H1 (cell line): Measurements from ENCODE around the gene FAM181B. TPM values are rescaled to one million over a fixed set of nuclear protein-coding genes. Genes with fewer than 3 reads are reported as not detected.

ENCODE experiments used
- CTCF ChIA-PET: fragments of 300-600 bp; sonication (Branson Sonifier 250); formaldehyde crosslinking; loops from one replicate; lab custom pipeline; 2021; ENCODE audit not compliant: partially characterized antibody; lab: Charles Lee
- POLR2A ChIA-PET: fragments of 300-600 bp; sonication (Branson Sonifier 250); formaldehyde crosslinking; loops from one replicate; lab custom pipeline; 2021; ENCODE audit warnings: inconsistent platforms; ENCODE audit not compliant: partially characterized antibody; lab: Charles Lee
- DNase-seq, 2 experiments: peaks; one replicate each; pipeline versions ENCODE4 v3.0.0 to v3.0.0-alpha.2; 2010 to 2022; ENCODE audit warnings: low spot score in 2 of 2, low read depth in 1 of 2, mixed read lengths in 1 of 2
- FAIRE-seq: peaks from 2 replicates; lab custom pipeline; 2011; peaks lifted over from hg19 to GRCh38; lab: Jason Lieb, UNC
- H2AFZ ChIP-seq: 2 replicates; pipeline ENCODE4 v1.8.1; 2012; ENCODE audit warnings: low read length, inconsistent platforms
- H2AK5ac ChIP-seq: 2 replicates; pipeline ENCODE4 v1.6.1; 2013; ENCODE audit warnings: low read depth, low read length
- H2BK120ac ChIP-seq: replicated peaks from 2 replicates; pipeline ENCODE3; 2013; ENCODE audit warnings: low read depth, low read length, inconsistent platforms
- H2BK12ac ChIP-seq: 2 replicates; pipeline ENCODE4 v1.6.1; 2013; ENCODE audit warnings: low read depth, low read length
- H2BK15ac ChIP-seq: 2 replicates; pipeline ENCODE4 v1.6.1; 2013; ENCODE audit warnings: low read length
- H2BK20ac ChIP-seq: 2 replicates; pipeline ENCODE4 v1.6.1; 2013; ENCODE audit warnings: low read length
- H2BK5ac ChIP-seq: 2 replicates; pipeline ENCODE4 v1.6.1; 2013; ENCODE audit warnings: low read depth, low read length
- H3K14ac ChIP-seq: 2 replicates; pipeline ENCODE4 v1.6.1; 2013; ENCODE audit warnings: inconsistent platforms; ENCODE audit not compliant: insufficient read length
- H3K18ac ChIP-seq: 2 replicates; pipeline ENCODE4 v1.6.1; 2013; ENCODE audit warnings: low read length; ENCODE audit errors: extremely low read depth
- H3K23ac ChIP-seq: 2 replicates; pipeline ENCODE4 v1.6.1; 2013; ENCODE audit warnings: inconsistent platforms; ENCODE audit not compliant: insufficient read length
- H3K23me2 ChIP-seq: 2 replicates; pipeline ENCODE4 v1.6.1; 2013; ENCODE audit warnings: low read depth, low read length
- H3K27ac ChIP-seq: 2 replicates; pipeline ENCODE4 v1.6.1; 2011; ENCODE audit warnings: low read depth, low read length, inconsistent platforms
- H3K27me3 ChIP-seq, 4 experiments: replicated peaks in 1 of 4; 1 replicate in 1 of 4; 2 replicates in 3 of 4; pipeline versions ENCODE4 v1.6.1 to v1.8.1; 2011 to 2013; ENCODE audit warnings: low read length in 3 of 4, mild to moderate bottlenecking in 3 of 4, inconsistent platforms in 2 of 4, mixed read lengths in 2 of 4, moderate library complexity in 1 of 4; ENCODE audit not compliant: control insufficient read depth in 3 of 4, insufficient read depth in 3 of 4; ENCODE audit errors: extremely low read depth in 1 of 4
- H3K36me3 ChIP-seq, 4 experiments: 2 replicates each; pipeline versions ENCODE4 v1.6.1 to v1.8.1; 2011 to 2013; ENCODE audit warnings: mild to moderate bottlenecking in 4 of 4, low read length in 3 of 4, moderate library complexity in 2 of 4, control low read depth in 1 of 4, inconsistent platforms in 1 of 4; ENCODE audit not compliant: insufficient read depth in 4 of 4, control insufficient read depth in 2 of 4
- H3K4ac ChIP-seq: replicated peaks from 2 replicates; pipeline ENCODE3; 2013; ENCODE audit warnings: low read length, low read depth, mixed read lengths, inconsistent platforms; ENCODE audit not compliant: insufficient read length
- H3K4me1 ChIP-seq, 4 experiments: replicated peaks in 1 of 4; 1 replicate in 1 of 4; 2 replicates in 3 of 4; pipeline versions ENCODE4 v1.6.1 to v1.8.1; 2011 to 2013; ENCODE audit warnings: low read length in 3 of 4, inconsistent platforms in 2 of 4, mixed read lengths in 1 of 4; ENCODE audit not compliant: insufficient read depth in 4 of 4, control insufficient read depth in 3 of 4
- H3K4me2 ChIP-seq, 2 experiments: 2 replicates each; pipeline versions ENCODE4 v1.6.1 to v1.8.1; 2011 to 2013; ENCODE audit warnings: low read depth in 2 of 2, low read length in 2 of 2, control low read depth in 1 of 2, inconsistent platforms in 1 of 2, mild to moderate bottlenecking in 1 of 2; ENCODE audit not compliant: insufficient read depth in 1 of 2
- H3K4me3 ChIP-seq, 4 experiments: fragments of 200-600, 300-600 bp in 1 of 4; sonication (generic), shearing (Covaris generic), sonication (Bioruptor Twin) in 1 of 4; 2 replicates each; pipeline versions ENCODE4 v1.5.1 to v1.8.1; 2011 to 2016; ENCODE audit warnings: low read length in 4 of 4, low read depth in 3 of 4, control low read depth in 2 of 4, inconsistent platforms in 2 of 4, mild to moderate bottlenecking in 2 of 4, mixed read lengths in 1 of 4, moderate library complexity in 1 of 4; ENCODE audit not compliant: insufficient read depth in 2 of 4; ENCODE audit errors: extremely low read depth in 1 of 4
- H3K56ac ChIP-seq: replicated peaks from 2 replicates; pipeline ENCODE3; 2013; ENCODE audit warnings: low read depth, mild to moderate bottlenecking, mixed read lengths, low read length, inconsistent platforms; ENCODE audit not compliant: insufficient read length
- H3K79me1 ChIP-seq: 2 replicates; pipeline ENCODE4 v1.6.1; 2013; ENCODE audit warnings: low read depth, low read length, control low read depth
- H3K79me2 ChIP-seq, 2 experiments: 2 replicates each; pipeline versions ENCODE4 v1.6.1 to v1.8.1; 2012 to 2013; ENCODE audit warnings: low read length in 2 of 2, mild to moderate bottlenecking in 2 of 2, inconsistent platforms in 1 of 2; ENCODE audit not compliant: insufficient read depth in 2 of 2, control insufficient read depth in 1 of 2
- H3K9ac ChIP-seq, 4 experiments: replicated peaks in 1 of 4; 1 replicate in 1 of 4; 2 replicates in 3 of 4; pipeline versions ENCODE4 v1.6.1 to v1.8.1; 2011 to 2013; ENCODE audit warnings: low read depth in 3 of 4, low read length in 3 of 4, control low read depth in 2 of 4, mild to moderate bottlenecking in 2 of 4, moderate library complexity in 2 of 4, inconsistent platforms in 1 of 4; ENCODE audit errors: extremely low read depth in 1 of 4
- H3K9me3 ChIP-seq, 2 experiments: 2 replicates each; pipeline versions ENCODE4 v1.6.1 to v1.8.1; 2012 to 2013; ENCODE audit warnings: mild to moderate bottlenecking in 2 of 2, moderate library complexity in 2 of 2, control low read depth in 1 of 2, inconsistent platforms in 1 of 2, low read depth in 1 of 2, low read length in 1 of 2, mixed read lengths in 1 of 2; ENCODE audit not compliant: insufficient read depth in 2 of 2
- H4K20me1 ChIP-seq, 2 experiments: replicated peaks in 1 of 2; 2 replicates each; pipeline versions ENCODE3 to v1.8.1; 2011 to 2013; ENCODE audit warnings: inconsistent platforms in 2 of 2, low read length in 2 of 2, mild to moderate bottlenecking in 1 of 2; ENCODE audit not compliant: insufficient read depth in 2 of 2, control insufficient read depth in 1 of 2
- H4K5ac ChIP-seq: 2 replicates; pipeline ENCODE4 v1.6.1; 2013; ENCODE audit warnings: low read length, low read depth, mixed read lengths, inconsistent platforms; ENCODE audit not compliant: insufficient read length
- H4K8ac ChIP-seq: 2 replicates; pipeline ENCODE4 v1.8.0; 2013; ENCODE audit warnings: mild to moderate bottlenecking, moderate library complexity, low read length, inconsistent platforms; ENCODE audit not compliant: insufficient read depth; ENCODE audit errors: extremely low read depth
- H4K91ac ChIP-seq: replicated peaks from 2 replicates; pipeline ENCODE3; 2013; ENCODE audit warnings: low read length, mixed read lengths, inconsistent platforms; ENCODE audit not compliant: insufficient read length
- GABPA ChIP-seq: IDR thresholded peaks from 2 replicates; pipeline ENCODE4 v1.6.1; 2011; ENCODE audit warnings: mild to moderate bottlenecking, low read length, moderate library complexity, borderline replicate concordance; ENCODE audit not compliant: insufficient read depth
- KDM1A ChIP-seq: fragments of 200-600, 300-600 bp; sonication (generic); IDR thresholded peaks from 2 replicates; pipeline ENCODE4 v1.7.1; 2016; ENCODE audit warnings: mild to moderate bottlenecking, low read length, borderline replicate concordance
- RFX5 ChIP-seq: IDR thresholded peaks from 2 replicates; pipeline ENCODE4 v1.6.1; 2011; ENCODE audit warnings: low read depth, low read length, improper control_type of control experiment, borderline replicate concordance
- WGBS, 2 experiments: shearing (Covaris generic) in 1 of 2; methylation state at CpG; one replicate each; pipeline versions ENCODE4 v1.1.6 to v1.1.7; 2013 to 2015; ENCODE audit warnings: low lambda C conversion rate in 2 of 2, mixed read lengths in 2 of 2, inconsistent platforms in 1 of 2, low coverage in 1 of 2, missing lambda C conversion rate in 1 of 2; ENCODE audit not compliant: insufficient replicate concordance in 2 of 2, insufficient coverage in 1 of 2, insufficient read length in 1 of 2; ENCODE audit errors: extremely low coverage in 1 of 2, missing lambda C conversion rate in 1 of 2; 5-methylcytosine and 5-hydroxymethylcytosine counted together
- polyA plus RNA-seq, 7 experiments: library from polyadenylated mRNA; depleted of rRNA in 3 of 7; stranded (reverse) in 5 of 7; unstranded in 2 of 7; fragments of >200 nt in 5 of 7; fragments of 200-250 nt in 2 of 7; gene quantifications; 1 replicate in 5 of 7; 2 replicates in 1 of 7; 4 replicates in 1 of 7; pipeline versions ENCODE4 v1.2.1 to v1.2.3, GENCODE V29; 2011 to 2013; ENCODE audit warnings: missing spikeins in 2 of 7, mixed read lengths in 2 of 7
- total RNA-seq: library from RNA; stranded (reverse); fragmentation: NEBNext Ultra II Directional; extraction: Animal tissue kit (Norgen Biotek cat#: 25700); gene quantifications from 2 replicates; pipeline ENCODE4 v1.2.1, GENCODE V29; 2021

The FAM181B gene
- total and polyA plus RNA-seq, 2 of the 8 experiments (the other 6 are each of a cell fraction or from before 2014, with no cell fraction given) = 0.21 to 0.37 TPM

- H3K9ac ChIP-seq = no peak overlapping the region
- no peaks in the 10 kb centered on the region for H3K36me3 ChIP-seq
- no peak overlapping the region for H2AK5ac ChIP-seq
- no peaks in the 10 kb centered on the region for H3K79me2 ChIP-seq
- H3K4me1 ChIP-seq = peaks cover 2 to 11% (median 6%) of the 10 kb centered on the region in 4 experiments; a peak in 5 of 7 replicates
- H2AFZ ChIP-seq = no peak overlapping the region
- H3K27me3 ChIP-seq = peaks cover 11 to 41% (median 36%) of the 10 kb centered on the region in 4 experiments
- no peak overlapping the region for H2BK15ac ChIP-seq
- H3K18ac ChIP-seq = no peak overlapping the region
- no peak overlapping the region for H3K56ac ChIP-seq
- no peaks in the 10 kb centered on the region for H3K9me3 ChIP-seq
- H2BK120ac ChIP-seq = no peak overlapping the region
- peaks cover 14% of the 10 kb centered on the region; the same call in 1 of the 2 replicates for H3K23me2 ChIP-seq
- POLR2A ChIA-PET = no interaction called here
- H3K4me3 ChIP-seq = no peak overlapping the region
- whole genome bisulfite sequencing, 2 experiments = 92% methylated on average over 4 of the region's 4 CpGs; no CpG with 5 or more reads in 1 of the 2 experiments
- H2BK20ac ChIP-seq = no peak overlapping the region
- H3K14ac ChIP-seq = no peak overlapping the region
- no peak overlapping the region for H4K8ac ChIP-seq
- H4K91ac ChIP-seq = no peak overlapping the region
- no peak overlapping the region for H3K23ac ChIP-seq
- H3K4ac ChIP-seq = no peak overlapping the region
- FAIRE-seq = no peak
- no peak overlapping the region for H4K5ac ChIP-seq
- no peak overlapping the region for H3K27ac ChIP-seq
- H2BK12ac ChIP-seq = no peak overlapping the region
- DNase-seq = no peak
- H2BK5ac ChIP-seq = no peak overlapping the region
- no peaks in the 10 kb centered on the region for H4K20me1 ChIP-seq
- no peak overlapping the region; a peak in 1 of 4 replicates for H3K4me2 ChIP-seq
- no peaks in the 10 kb centered on the region for H3K79me1 ChIP-seq
- CTCF ChIA-PET = interaction anchor here (0.8 to 2.3 kb wide), 6 partner anchors 9 to 169 kb away, joined by 3 to 9 read pairs (median 4); no protein-coding TSS in a partner anchor
- TF ChIP-seq GABPA = no peak
- no peak for TF ChIP-seq KDM1A
- no peak for TF ChIP-seq RFX5
These were observed 3.4 kb downstream of the FAM181B start for GRCh38 chr11:82730286-82730685.
